NCI-H524 treated with DMSO at 0.1 percent for 48 hours (cell line): ENCODE data around the gene EID3.
"Not testable (repeated sequence)": the region's sequence is repeated elsewhere in the genome, so short reads cannot be mapped to it uniquely, and the experiment has no call there.

Experiments
- DNase-seq: peaks from one replicate; lab custom pipeline; 2025; lab: John Stamatoyannopoulos, UW

Gene EID3

DNA sequence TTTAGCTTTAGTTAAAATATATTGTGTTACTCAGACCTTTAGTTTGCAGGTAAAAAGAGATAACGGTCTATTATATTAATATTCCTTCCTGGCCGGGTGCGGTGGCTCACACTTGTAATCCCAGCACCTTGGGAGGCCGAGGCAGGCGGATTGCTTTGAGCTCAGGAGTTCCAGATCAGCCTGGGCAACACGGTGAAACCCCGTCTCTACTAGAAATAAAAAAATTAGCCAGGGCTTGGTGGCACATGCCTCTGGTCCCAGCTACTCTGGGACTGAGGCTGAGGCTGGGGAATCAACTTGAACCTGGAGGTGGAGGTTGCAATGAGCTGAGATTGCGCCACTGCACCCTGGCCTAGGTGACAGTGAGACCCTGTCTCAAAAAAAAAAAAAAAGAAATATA, 13.2 kb upstream of the EID3 start:
- DNase-seq: no peak

DNA sequence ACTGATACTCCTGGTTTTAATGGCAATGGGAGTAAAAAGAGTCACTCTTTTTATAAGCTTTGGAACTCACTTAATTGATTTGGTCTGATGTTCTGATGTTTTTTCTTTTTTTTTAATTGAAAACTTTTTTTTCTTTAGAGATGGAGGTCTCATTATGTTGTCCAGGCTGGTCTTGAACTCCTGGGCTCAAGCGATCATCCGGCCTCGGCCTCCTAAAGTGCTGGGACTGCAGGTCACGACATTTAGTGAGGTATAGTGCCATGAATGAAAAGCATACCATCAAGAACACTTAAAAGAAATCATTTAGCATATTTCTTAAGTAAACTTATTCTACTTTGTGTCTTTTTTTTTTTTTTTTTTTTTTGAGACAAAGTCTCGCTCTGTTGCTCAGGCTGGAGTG, 12.7 kb upstream of the EID3 start:
- no peak for DNase-seq

GRCh38 chr12:104291867-104292524, 11.5 kb upstream of the EID3 start:
- peak; percentile 27 for DNase-seq

GRCh38 chr12:104292872-104293794, 10.4 kb upstream of the EID3 start:
- no peak for DNase-seq

DNA sequence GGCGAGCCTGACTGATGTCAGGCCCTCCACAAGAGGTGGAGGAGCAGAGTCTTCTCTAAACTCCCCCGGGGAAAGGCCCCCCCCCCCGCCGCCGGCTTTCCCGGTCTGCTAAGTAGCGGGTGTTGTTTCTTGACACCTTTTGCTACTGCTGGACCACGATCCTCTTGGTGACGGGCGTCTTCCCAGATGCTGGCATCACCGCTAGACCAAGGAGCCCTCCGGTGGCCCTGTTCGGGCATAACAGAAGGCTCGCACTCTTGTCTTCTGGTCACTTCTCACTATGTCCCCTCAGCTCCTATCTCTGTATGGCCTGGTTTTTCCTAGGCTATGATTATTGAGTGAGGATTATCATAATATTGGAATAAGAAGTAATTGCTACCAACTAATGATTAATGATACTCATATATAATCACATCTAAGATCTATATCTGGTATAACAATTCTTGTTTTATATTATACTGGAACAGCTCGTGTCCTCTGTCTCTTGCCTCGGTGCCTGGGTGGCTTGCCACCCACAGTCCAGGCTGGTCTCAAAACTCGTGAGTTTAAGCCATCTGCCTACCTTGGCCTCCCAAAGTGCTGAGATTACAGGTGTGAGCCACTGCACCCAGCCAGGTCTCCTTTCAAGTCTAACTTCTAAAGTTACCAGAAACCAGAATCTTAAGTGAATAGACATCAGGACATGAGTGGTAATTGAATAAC, 9.2 kb upstream of the EID3 start:
- DNase-seq: not testable (repeated sequence)

- DNase-seq: no peak
These were observed 8.4 kb upstream of the EID3 start for GRCh38 chr12:104294927-104295668.

- DNase-seq: no peak
These were observed 7.6 kb upstream of the EID3 start for GRCh38 chr12:104295954-104296353.

DNA sequence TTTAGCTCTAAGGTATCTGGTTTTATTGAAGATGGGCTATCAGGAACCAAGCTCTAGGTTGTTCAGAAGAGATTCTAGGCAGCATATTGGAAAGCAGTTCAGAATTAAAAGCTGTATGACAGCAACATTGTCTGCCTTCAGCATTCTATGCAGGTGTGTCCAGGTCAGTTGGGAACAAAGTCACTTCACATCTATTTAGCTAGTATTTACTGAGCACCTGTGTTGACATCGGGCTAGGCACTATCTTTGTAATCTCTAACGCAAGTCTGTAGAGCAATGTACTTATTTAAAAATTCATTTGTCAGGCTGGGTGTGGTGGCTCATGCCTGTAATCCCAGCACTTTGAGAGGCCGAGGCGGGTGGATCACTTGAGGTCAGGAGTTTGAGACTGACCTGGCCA, 6.8 kb upstream of the EID3 start:
- DNase-seq: no peak

DNA sequence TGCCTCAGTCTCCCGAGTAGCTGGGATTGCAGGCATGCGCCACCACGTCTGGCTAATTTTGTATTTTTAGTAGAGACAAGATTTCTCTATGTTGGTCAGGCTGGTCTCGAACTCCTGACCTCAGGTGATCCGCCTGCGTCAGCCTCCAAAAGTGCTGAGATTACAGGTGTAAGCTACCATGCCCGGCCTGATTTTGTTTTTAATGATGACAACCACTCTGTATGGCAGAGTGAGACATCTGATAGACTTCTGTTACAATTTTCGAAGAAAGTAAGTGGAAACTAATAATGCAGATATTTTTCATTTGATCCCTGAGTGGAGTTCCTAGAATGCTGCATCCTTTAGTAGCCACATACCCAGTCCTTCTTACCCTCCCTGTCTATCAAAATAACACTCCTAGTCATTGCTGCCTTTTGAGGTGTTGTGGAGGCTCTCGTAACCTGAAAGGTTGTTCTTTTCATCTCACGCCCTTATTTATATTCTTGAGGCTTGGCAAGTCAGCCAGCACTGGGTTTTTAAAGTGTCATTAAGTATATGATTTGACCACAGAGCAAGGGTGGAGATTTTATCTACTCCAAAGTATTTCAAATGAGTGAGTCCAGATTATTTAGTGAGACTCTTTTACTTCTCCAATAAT, 5.9 kb upstream of the EID3 start:
- DNase-seq: no peak

DNA sequence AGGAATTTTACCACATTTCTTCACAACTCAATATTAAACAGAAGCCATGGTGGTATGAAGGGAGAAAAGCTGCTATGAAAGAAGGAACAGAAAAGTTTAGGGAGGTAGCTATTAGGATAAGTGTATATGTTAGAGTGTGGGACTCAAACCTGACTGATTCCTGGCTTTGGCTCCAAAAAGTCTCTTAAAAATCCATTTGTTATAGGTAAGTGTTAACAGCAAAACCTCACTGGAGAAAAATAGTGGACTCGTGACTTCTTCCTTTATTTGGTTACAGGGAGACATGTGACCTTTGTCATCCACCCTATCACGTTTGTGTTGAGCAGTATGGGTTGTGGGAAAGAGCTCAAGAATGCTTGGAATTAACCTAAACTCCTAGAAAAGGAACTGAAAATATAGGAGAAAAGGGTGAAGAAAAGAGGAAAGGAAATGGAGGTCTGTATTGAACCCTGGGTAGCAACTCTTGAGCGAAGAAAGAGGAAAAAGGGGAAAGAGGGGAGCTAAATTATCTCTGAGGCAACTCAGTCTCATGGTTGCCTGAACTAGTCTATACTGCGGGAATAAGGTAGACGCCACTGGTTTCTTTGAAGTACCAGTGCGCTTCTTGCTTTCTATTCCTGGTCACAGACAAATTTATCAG, 3.6 kb upstream of the EID3 start:
- no peak for DNase-seq

DNA sequence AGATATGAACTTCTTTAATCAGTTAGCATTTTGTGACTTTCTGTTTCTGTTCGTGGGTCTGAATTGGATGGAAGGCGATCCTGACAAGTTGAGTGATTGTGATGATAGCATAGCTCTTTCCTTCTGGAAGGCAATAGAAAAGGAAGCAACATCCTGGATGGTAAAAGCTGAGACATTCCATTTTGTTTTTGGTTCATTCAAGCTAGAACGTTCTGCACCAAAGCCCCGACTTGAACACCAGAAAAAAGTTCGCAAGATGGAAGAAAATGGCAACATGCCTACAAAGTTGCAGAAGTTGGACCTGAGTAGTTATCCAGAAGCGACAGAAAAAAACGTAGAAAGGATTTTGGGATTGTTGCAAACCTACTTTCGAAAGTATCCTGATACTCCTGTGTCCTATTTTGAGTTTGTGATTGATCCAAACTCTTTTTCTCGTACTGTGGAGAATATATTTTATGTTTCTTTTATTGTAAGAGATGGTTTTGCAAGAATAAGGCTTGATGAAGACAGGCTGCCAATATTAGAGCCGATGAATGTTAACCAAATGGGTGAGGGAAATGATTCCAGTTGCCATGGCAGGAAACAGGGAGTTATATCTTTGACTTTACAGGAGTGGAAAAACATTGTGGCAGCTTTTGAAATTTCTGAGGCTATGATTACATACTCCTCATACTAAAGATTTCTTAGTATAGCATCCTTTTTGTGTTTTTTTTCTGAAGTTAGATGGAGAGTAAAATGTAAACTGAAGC, 896 bp downstream of the EID3 start:
- DNase-seq: no peak

DNA sequence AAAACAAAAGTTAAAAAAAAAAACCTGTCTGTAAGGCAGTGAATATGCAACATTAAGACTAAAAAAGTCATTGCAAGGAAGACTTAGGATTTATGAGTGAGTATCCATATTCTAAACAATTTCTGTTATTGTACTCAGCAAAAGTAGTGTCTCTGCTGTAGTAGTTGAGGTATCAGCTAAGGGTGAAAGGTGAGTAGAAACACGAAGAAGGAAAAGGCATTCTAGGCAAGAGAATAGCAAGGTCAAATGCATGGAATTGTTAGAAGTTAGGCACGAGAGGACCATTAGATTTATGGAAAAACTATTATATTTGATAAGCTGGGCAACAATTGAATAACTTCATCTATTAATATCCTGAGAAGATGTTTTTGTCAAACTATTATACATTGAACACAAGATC, 1.8 kb downstream of the EID3 start:
- DNase-seq: no peak

GRCh38 chr12:104306376-104306775, 2.8 kb downstream of the EID3 start:
- DNase-seq: no peak

DNA sequence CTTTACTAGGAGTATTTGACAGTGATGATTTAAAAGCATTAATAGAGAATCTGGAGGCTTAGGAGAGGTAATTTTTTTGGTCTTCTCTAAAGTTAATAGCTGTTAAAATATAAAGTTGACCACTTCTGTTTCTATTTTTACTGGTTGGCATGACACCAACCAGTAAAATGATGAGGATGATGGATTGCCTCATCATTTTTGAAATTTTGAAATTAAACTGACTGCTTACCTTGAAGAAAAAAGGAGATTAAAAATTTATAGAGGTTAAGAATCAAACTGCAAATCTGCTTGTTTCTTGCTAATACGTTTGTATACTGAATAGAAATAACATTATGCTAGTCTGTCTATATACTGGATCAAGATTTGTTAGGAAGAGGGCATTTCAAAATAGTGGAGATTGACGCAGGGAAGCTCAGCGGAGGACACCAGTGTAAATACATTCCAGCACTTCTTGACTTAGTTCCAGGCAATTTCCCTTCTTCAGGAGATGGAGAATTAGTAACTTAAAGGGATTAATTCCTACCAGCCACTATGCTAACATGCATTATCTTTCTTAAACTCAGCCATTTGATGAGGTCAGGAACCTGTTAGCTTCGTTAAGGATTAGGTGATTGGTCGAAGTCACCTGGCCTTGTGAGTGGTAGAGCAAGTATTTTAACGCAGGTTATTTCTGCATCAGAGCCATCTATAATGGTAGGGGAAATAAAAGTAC, 3.6 kb downstream of the EID3 start:
- no peak for DNase-seq

DNA sequence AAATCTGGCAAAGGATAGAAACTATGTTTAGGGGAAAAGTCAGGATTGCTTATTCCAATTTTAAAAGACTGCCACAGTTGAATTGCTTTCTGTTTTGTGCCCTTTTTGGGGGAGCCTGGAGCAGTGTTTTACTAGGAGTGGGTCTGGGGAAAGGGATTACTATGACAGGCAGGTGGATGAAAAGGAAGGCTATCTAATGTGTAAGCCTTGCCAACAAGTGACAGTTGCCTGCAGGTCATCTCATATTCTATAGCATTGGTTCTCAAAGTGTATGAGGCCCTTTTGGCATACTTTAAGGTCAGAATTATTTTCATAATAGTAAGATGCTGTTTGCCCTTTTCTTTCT, 4.1 kb downstream of the EID3 start:
- no peak for DNase-seq

GRCh38 chr12:104309446-104309993, 6.0 kb downstream of the EID3 start:
- no peak for DNase-seq

- no peak for DNase-seq
These were observed 7.5 kb downstream of the EID3 start for GRCh38 chr12:104310751-104311633.

GRCh38 chr12:104312202-104312601, 8.7 kb downstream of the EID3 start:
- DNase-seq: no peak

GRCh38 chr12:104312654-104313053, 9.1 kb downstream of the EID3 start:
- DNase-seq: no peak
